GM23248 (cell line): ENCODE results near the gene PRAMEF13.
"Not testable (repeated sequence)": the region's sequence is repeated elsewhere in the genome, so short reads cannot be mapped to it uniquely, and the experiment has no call there.

Source experiments
- EZH2 ChIP-seq: fragments of 200-600 bp; sonication (generic); IDR thresholded peaks from 2 replicates; pipeline ENCODE4 v1.6.1; 2018; ENCODE audit warnings: antibody characterized with exemption, mild to moderate bottlenecking; ENCODE audit not compliant: insufficient read depth, poor library complexity, severe bottlenecking
- EZH2phosphoT487 ChIP-seq: fragments of 200-600 bp; sonication (generic); IDR thresholded peaks from 2 replicates; pipeline ENCODE4 v1.6.1; 2018; ENCODE audit warnings: antibody characterized with exemption, moderate library complexity, mild to moderate bottlenecking, low read depth; ENCODE audit not compliant: insufficient read depth

DNA sequence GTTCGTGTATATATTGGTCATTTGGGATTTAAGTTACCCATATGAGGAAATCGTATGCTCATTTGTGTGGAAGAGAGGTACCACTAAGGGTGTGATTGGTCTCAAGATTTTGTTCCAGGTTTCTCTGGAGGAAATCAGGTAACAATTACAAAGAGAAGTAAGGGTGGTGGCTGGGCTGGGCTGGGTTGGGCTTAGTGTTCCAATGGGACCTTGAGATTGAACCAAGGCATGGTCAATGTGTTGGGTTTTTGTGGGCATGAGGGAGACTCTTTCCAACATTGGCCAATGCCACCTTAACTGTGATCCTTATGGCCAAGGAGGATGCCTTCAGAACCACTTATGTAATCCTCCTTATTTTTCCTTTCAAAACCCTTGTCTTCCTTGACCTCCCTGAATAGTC, 29.4 kb upstream of the PRAMEF13 start:
- not testable (repeated sequence) for TF ChIP-seq EZH2, EZH2phosphoT487
